Skin epidermis (tissue), 12 donors: ENCODE results near the gene TMEM242.
"Not testable (repeated sequence)": the region's sequence is repeated elsewhere in the genome, so short reads cannot be mapped to it uniquely, and the experiment has no call there.

Experiments
- H3K27ac ChIP-seq, 21 experiments: fragments of 200-600 bp; sonication (generic) in 11 of 21; one replicate each; pipeline ENCODE4 v1.5.0; 2020; ENCODE audit warnings: mild to moderate bottlenecking in 3 of 21, inconsistent platforms in 2 of 21, moderate library complexity in 2 of 21
- H3K4me3 ChIP-seq, 7 experiments: fragments of 200-600 bp; sonication (generic) in 2 of 7; one replicate each; pipeline ENCODE4 v1.5.0; 2020; ENCODE audit warnings: inconsistent platforms in 2 of 7, mild to moderate bottlenecking in 2 of 7, moderate library complexity in 1 of 7

TMEM242 gene

GRCh38 chr6:157326979-157327378 lies 3.7 kb upstream of the TMEM242 start:
- no peak overlapping the region for H3K4me3 ChIP-seq
- H3K27ac ChIP-seq, result no peak overlapping the region

GRCh38 chr6:157325069-157325805 lies 1.9 kb upstream of the TMEM242 start:
- no peak overlapping the region for H3K4me3 ChIP-seq
- H3K27ac ChIP-seq, result no peak overlapping the region

DNA sequence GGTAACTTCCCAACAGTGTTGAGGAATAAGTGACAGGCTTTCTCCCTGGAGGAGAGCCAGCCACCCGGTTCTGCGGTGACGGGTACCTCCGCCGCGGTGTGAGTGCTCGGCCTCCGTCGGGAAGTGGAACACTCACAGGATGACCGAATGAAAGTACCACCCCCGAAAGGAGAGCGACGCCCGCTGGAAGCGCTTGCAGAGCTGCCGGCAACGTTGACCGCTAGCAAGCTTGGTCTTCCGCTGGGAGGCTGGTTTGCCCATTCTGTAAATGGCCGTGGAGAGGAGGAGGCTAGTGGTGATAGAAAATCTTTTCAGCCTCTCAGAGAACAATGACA lies 614 bp upstream of the TMEM242 start:
- Histone ChIP-seq H3K27ac (peak overlapping the region; percentile 56 to 95 (median 86)), H3K4me3 (peak overlapping the region; percentile 44 to 92 (median 70))

DNA sequence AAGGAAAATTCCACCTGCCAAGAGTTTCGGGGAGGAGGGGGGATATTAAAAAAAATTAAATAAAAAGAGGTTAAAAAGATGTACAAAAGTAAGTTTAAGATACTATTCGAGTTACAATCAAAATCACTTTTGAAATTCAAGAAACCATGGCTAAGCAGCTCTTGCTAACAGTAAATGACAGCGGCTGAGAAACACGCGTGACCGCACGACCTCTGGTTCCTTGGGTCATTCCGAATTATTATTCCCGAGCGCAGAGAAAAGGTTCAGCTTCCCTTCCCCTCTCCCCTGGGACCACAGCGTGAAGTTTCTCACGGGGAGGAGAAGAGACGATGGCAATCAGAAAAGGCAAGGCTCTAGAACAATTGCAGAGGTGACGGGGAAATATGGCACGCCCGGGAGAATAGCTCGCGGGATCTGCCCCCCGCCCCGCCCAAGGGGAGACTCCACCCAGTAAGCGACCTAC lies 496 bp downstream of the TMEM242 start:
- Histone ChIP-seq H3K27ac (peak overlapping the region; percentile 56 to 95 (median 86)), H3K4me3 (peak overlapping the region; percentile 44 to 92 (median 70))

GRCh38 chr6:157316871-157317814 lies 6.2 kb downstream of the TMEM242 start:
- H3K27ac ChIP-seq, result peak overlapping the region in 13 of 21 experiments; percentile 18 to 72 (median 49)
- H3K4me3 ChIP-seq, result no peak overlapping the region

DNA sequence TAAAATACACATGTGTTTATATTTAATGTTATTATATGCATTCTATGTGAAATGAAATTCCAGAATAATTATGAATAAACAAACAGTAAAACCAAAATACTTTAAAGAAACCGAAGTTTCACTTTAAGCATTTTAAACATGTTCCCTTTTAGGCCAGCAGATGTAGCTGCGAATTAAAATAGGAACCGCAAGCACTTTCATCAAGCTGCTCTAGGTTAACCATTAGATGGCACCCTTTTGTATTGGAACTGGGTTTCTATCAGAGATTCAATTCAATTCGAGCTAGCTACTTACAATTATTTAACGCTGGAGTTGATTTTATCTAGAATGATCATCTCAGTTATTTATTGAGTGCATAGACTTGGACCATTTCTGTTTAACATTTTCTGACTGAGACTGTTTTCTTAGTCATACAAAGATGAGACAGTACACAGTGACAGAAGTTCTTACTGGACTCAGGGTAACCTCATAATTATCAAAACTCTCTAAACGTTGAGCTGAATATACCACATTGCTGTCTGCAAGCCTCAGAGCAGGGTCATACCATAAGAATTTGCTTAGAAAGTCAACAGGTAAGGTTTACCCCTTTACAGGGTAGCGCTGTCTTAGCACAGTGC lies 8.5 kb downstream of the TMEM242 start:
- H3K27ac ChIP-seq, result peak overlapping the region in 2 of 21 experiments; percentile 10 to 42

DNA sequence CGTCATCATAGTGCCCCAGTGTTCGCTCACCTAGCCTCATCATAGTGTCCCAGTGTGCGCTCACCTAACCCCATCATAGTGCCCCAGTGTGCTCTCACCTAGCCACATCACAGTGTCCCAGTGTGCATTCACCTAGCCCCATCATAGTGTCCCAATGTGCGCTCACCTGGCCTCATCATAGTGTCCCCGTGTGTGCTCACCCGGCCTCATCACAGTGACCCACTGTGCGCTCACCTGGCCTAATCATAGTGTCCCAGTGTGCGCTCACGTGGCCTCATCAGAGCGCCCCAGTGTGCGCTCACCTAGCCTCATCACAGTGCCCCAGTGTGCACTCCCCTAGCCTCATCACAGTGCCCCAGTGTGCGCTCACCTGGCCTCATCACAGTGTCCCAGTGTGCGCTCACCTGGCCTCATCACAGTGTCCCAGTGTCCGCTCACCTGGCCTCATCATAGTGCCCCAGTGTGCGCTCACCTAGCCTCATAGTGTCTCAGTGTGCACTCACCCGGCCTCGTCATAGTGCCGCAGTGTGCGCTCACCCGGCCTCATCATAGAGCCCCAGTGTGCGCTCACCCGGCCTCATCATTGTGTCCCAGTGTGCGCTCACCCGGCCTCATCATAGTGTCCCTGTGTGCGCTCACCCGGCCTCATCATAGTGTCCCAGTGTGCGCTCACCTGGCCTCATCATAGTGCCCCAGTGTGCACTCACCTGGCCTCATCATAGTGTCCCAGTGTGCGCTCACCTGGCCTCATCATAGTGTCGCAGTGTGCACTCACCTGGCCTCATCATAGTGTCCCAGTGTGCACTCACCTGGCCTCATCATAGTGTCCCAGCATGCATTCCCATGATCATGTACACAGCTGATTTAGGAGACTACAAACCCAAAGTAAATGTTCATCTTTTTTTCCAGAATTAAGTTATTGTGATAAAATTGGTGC lies 9.5 kb downstream of the TMEM242 start:
- Histone ChIP-seq H3K4me3 (no peak overlapping the region), H3K27ac (no peak overlapping the region)

More for the DNA sequence above, 8.5 kb downstream of the TMEM242 start:
- no peak overlapping the region for H3K4me3 ChIP-seq

DNA sequence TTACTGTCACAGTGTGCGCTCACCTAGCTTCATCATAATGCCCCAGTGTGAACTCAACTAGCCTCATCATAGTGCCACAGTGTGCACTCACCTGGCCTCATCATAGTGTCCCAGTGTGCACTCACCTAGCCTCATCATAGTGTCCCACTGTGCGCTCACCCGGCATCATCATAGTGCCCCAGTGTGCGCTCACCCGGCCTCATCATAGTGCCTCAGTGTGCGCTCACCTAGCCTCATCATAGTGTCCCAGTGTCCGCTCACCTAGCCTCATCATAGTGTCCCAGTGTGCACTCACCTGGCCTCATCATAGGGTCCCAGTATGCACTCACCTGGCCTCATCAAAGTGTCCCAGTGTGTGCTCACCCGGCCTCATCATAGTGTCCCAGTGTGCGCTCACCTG lies 10.6 kb downstream of the TMEM242 start:
- Histone ChIP-seq H3K4me3 (no peak overlapping the region), H3K27ac (no peak overlapping the region)

GRCh38 chr6:157310693-157311092 lies 12.6 kb downstream of the TMEM242 start:
- not testable (repeated sequence) for H3K4me3 ChIP-seq, H3K27ac ChIP-seq

GRCh38 chr6:157307661-157308060 lies 15.7 kb downstream of the TMEM242 start:
- H3K4me3 ChIP-seq, result no peak overlapping the region
- no peak overlapping the region for H3K27ac ChIP-seq

DNA sequence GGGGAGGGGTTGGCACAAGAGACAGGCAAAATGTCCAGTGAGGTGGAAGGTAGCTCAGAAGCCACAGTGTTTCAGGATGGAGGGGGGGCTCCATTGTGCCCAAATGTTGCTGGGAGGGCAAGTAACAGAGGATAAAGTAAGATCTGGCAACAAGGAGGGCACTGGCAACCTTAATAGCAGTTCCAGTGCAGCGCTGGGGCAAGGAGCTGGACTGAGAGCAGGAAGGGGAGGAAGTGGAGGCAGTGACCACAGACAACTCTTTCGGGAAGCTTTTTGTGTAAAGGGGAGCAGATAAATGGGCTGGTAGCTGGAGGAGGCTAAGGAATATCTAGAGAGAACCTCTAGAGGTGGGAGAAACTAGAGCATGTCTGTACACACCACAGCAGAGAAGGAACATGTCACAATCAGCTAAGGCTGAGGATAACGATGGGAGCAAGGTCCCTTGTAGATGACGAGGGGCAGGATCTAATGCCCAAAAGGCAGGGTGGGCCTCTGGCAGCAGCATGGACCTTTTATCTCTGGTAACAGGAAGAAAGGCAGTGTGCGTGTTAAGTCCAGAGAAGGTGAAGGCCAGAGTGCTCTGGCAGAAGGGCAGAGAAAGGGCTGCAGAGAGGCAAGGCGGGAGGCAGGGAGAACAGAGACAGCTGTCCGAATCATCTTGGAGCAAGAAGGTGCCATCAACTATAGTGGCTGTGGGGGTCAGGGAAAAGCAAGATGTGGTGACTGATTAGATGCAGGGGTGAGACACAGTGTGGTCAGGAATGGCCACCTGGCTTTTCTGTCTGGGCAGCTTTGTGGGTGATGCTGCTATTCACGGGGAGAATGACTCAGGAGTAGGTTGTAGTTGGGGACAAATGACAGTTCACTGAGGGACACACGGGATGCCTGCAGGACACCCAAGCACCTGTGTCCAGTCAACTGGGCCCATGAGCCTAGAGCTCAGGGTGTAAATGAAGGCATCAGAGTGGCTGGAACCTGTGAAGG lies 17.4 kb downstream of the TMEM242 start:
- peak overlapping the region in 17 of 21 experiments; percentile 11 to 78 (median 51) for H3K27ac ChIP-seq
- no peak overlapping the region for H3K4me3 ChIP-seq

GRCh38 chr6:157304899-157305663 lies 18.2 kb downstream of the TMEM242 start:
- peak overlapping the region in 17 of 21 experiments; percentile 11 to 78 (median 51) for H3K27ac ChIP-seq
- H3K4me3 ChIP-seq, result no peak overlapping the region

DNA sequence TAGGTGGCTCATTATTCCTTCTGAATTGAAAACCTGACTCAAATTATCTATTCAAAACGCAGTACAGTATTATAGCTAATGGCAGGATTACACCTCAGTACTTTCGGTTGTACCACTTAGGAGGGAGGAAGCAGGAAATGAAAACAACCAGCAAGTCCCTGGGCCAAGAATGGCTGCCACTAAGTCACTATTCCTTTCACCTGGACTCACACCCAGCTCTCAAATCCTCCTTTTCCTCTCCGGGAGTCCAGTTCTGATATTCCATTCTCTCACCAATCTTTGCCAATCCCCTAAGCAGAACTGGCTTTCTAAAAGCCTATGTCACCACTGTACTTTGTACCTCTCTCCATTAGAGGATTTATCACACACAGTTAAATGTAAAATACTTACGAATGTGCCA lies 20.6 kb downstream of the TMEM242 start:
- H3K27ac ChIP-seq, result no peak overlapping the region
- no peak overlapping the region for H3K4me3 ChIP-seq

- Histone ChIP-seq H3K4me3 (no peak overlapping the region), H3K27ac (no peak overlapping the region)
These were observed 22.9 kb downstream of the TMEM242 start for GRCh38 chr6:157300436-157300835.

DNA sequence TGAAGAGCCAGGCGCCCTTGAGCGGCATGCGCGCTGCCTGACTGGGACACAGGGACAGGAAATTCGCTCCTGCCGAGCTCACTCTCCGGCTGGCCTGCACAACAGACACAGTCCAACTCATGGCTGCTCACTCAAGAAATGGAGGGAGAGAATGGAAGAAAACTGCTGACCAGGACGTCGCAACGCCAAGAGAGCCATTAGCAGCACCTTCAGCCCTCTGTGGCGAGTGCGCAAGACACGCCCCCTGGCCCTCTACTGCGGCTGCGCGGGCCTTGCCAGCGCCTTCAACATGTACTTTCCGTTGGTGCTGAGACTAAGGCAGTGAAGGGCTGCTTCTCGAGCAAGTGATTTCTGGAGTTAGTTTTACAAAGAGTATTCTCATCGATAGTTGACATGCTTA lies 23.3 kb downstream of the TMEM242 start:
- no peak overlapping the region for H3K27ac ChIP-seq
- no peak overlapping the region for H3K4me3 ChIP-seq

DNA sequence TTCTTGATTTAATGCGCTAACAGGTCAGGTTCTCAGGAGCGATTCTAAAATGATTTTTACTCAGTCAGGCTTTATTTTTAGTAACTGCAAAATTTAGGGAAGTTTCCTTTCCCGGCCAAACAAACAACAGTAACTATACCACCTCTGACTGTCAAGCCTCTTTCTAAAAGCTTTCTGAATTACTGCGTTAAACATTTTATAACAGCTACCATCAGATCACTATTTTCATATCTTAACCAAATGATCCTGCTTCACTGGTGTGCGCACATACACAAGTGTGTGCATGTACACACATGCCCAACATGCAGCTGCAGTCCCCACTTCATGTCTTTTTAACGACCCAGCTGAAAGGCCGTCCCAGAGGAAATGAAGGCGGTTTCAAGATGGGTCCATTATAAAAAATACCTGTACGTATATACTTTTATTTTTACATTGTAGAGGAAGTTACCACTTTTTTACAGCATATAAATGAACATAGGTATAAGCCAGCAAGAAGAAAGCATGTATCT lies 25.0 kb downstream of the TMEM242 start:
- Histone ChIP-seq H3K27ac (peak overlapping the region in 3 of 21 experiments; percentile 3 to 24 (median 21)), H3K4me3 (no peak overlapping the region)

DNA sequence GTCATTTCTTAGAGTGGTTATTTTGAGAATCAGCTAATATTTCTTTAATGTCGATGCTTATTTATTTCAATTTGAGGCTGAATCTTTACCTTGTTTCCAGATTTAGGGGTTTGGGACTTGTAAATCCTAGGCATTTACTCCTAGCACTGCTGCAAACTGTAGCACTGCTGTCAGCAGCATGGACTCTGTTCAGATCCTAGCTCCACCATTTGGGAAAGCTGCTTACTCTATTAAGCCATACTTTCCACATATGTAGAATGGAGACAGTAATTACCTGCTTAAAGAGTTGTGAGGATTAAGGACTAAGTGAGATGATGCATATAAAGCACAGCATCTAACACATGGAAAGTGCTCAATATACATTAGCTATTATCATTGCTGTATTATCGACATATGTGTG lies 28.7 kb downstream of the TMEM242 start:
- Histone ChIP-seq H3K4me3 (no peak overlapping the region), H3K27ac (no peak overlapping the region)
